Measurements from ENCODE around the gene FOLR2.

The FOLR2 gene

DNA sequence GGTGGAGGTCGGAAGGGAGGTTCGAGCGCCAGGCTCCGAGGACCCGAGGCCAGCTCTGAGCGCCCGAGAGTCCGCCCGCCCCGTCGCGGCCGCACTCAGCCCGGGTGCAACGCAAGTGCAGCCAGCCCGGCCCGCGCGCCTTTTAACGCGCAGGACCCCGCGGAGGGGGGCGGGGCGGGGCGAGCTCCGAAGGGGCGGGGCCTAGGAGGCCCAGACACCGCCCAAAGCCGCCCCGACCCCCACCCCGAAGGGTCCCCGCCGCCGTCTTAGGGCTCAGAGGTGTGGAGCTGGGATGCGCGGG lies 27.4 kb downstream of the FOLR2 start, which contains the start of gene PHOX2A:
Gene PHOX2A (minus strand): TSS at position 117 of the 301 bp plus-strand sequence. CDS start 172 bp downstream, outside the sequence.
- H3K9me3 ChIP-seq (ENCODE audit: control insufficient read depth in 2 of 2, low read length in 2 of 2) = no peaks in the 10 kb centered on the region
- no peak within 1 kb of the TSS for H3K27ac ChIP-seq (ENCODE audit: low read length)
- H3K9ac ChIP-seq (ENCODE audit: low read length in 2 of 2) = no peak within 1 kb of the TSS
- no peak within 1 kb of the TSS for H3K4me3 ChIP-seq (ENCODE audit: low read length in 2 of 2)
- H3K36me3 ChIP-seq (ENCODE audit: control insufficient read depth in 2 of 2, insufficient read depth in 2 of 2, low read length in 2 of 2) = no peaks in the 10 kb centered on the region
- H3K4me1 ChIP-seq (ENCODE audit: control insufficient read depth, insufficient read depth, low read length) = peaks cover 29% of the 10 kb centered on the region
- H3K27me3 ChIP-seq (ENCODE audit: control insufficient read depth in 1 of 2, insufficient read depth in 2 of 2, low read length in 2 of 2) = peaks cover 52 to 56% of the 10 kb centered on the region in 2 donors

DNA sequence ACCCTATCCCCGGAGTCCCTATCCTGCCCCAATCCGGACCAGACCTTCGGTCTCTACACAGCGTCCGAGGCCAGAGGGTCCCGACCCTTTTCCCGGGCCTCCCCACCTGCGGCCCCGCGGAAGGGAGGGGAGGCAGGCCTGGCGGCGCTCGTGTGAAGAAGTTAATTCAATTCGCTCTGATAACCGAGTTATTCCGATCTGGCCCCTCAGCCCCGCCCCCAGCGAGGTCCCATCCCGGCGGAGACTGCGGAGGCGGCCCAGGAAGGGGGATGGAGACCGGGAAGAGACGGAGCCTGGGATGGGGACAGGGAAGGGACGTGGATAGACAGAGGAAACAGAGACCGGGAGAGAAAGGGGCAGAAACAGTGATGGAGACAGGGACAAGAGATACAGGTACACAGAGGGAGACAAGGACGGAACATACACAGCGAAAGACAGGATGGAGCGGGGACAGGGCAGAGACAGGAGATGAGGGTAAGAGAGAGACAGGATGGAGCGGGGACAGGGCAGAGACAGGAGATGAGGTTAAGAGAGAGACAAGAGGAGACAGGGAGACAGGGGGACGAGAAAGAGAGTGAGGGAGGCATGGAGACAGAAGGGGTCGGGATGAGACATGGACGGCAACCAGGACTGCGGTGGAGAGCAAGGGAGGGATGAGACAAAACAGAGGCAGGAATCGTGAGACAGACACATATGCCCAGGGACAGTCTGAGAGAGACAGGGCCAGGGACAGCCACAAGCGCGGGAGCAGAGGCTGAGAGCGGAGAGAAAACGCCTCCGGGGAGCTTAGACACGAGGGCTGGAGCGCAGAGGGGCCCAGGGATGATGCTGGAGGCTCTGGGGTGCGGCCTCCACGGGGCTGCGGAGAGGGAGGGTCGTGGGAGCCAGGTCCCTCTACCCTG lies 28.0 kb downstream of the FOLR2 start:
- Histone ChIP-seq H3K27ac (ENCODE audit: low read length) (no peak overlapping the region), H3K4me1 (ENCODE audit: control insufficient read depth, insufficient read depth, low read length) (peaks cover 23% of the 10 kb centered on the region), H3K4me3 (ENCODE audit: low read length in 2 of 2) (no peak overlapping the region), H3K9me3 (ENCODE audit: control insufficient read depth in 2 of 2, low read length in 2 of 2) (no peaks in the 10 kb centered on the region), H3K27me3 (ENCODE audit: control insufficient read depth in 1 of 2, insufficient read depth in 2 of 2, low read length in 2 of 2) (peaks cover 52 to 57% of the 10 kb centered on the region in 2 donors), H3K9ac (ENCODE audit: low read length in 2 of 2) (no peak overlapping the region), H3K36me3 (ENCODE audit: control insufficient read depth in 2 of 2, insufficient read depth in 2 of 2, low read length in 2 of 2) (no peaks in the 10 kb centered on the region)

DNA sequence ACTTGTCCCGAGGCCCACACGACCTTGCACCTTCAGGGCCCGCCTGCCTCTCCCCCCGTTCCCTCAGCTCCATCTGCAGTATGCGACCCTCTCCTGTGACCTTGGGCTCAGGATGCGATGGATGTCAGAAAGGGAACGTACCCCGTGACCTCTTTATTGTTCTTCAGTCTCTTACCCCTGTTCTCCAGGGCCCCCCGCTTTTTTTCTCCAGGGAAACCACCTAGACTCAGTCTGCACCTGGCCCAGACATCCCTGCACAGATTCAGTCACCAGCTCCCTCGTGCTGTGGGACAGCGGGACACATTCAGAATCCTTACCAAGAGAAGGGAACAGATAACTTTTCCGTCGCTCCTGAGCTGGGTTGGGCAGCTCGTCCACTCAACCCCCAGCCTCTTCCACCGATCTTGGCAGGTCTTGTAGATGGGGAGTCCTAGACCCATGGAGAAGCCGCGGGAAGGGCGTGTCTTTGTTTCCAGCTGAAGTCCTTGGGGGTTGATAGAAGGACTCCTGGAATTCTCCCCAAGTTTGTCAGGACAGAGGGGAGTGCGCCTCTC lies 28.7 kb downstream of the FOLR2 start:
- Histone ChIP-seq H3K9me3 (ENCODE audit: control insufficient read depth in 2 of 2, low read length in 2 of 2) (no peaks in the 10 kb centered on the region), H3K36me3 (ENCODE audit: control insufficient read depth in 2 of 2, insufficient read depth in 2 of 2, low read length in 2 of 2) (no peaks in the 10 kb centered on the region), H3K27ac (ENCODE audit: low read length) (no peak overlapping the region), H3K4me3 (ENCODE audit: low read length in 2 of 2) (no peak overlapping the region), H3K9ac (ENCODE audit: low read length in 2 of 2) (no peak overlapping the region), H3K4me1 (ENCODE audit: control insufficient read depth, insufficient read depth, low read length) (peaks cover 15% of the 10 kb centered on the region), H3K27me3 (ENCODE audit: control insufficient read depth in 1 of 2, insufficient read depth in 2 of 2, low read length in 2 of 2) (peaks cover 52 to 62% of the 10 kb centered on the region in 2 donors)

DNA sequence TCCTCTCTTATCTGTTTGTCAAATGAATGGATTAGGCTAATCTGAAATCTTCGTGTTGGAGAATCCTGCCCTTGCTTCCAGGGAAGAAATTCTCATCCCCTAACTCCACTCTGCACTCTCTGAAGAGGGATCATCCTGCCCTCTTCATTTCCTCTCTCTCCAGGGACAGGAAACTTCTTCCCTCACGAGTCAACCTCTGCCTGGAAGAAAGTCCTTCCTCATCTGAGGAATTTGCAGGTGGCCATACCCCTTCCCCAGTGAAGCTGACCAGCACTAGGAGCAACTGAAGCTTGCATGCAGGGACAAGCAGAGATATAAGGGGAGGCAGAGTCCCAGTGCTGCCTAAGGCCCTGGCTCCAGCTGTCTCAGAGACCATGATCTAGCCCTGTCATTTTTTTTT lies 31.0 kb downstream of the FOLR2 start:
- Histone ChIP-seq H3K36me3 (ENCODE audit: control insufficient read depth in 2 of 2, insufficient read depth in 2 of 2, low read length in 2 of 2) (no peaks in the 10 kb centered on the region), H3K4me3 (ENCODE audit: low read length in 2 of 2) (no peak overlapping the region), H3K4me1 (ENCODE audit: control insufficient read depth, insufficient read depth, low read length) (peaks cover 8% of the 10 kb centered on the region), H3K27me3 (ENCODE audit: control insufficient read depth in 1 of 2, insufficient read depth in 2 of 2, low read length in 2 of 2) (peaks cover 42 to 50% of the 10 kb centered on the region in 2 donors), H3K9ac (ENCODE audit: low read length in 2 of 2) (no peak overlapping the region), H3K9me3 (ENCODE audit: control insufficient read depth in 2 of 2, low read length in 2 of 2) (no peaks in the 10 kb centered on the region), H3K27ac (ENCODE audit: low read length) (no peak overlapping the region)

DNA sequence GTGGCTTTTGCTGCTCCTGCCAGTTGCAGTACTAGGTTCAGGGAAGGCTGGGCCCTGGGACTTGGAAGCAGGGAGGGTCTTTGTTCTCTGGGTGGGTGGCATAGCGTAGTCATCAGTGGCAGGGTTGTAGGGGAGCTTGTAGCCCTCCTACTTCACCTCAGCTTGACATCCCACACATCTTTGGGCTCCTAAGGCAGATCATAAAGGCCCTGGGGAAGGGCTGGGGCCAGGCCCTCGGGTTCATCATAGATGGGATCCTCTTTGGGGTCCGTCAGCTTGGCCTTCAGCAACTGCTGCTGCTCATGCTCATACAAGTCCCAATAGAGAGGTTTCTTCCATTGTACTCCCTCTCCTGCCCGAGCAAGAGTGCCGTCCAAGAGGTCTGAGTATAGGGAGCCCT lies 33.4 kb downstream of the FOLR2 start:
- no peaks in the 10 kb centered on the region for H3K36me3 ChIP-seq (ENCODE audit: control insufficient read depth in 2 of 2, insufficient read depth in 2 of 2, low read length in 2 of 2)
- H3K4me1 ChIP-seq (ENCODE audit: control insufficient read depth, insufficient read depth, low read length) = peaks cover under 1% of the 10 kb centered on the region
- H3K9me3 ChIP-seq (ENCODE audit: control insufficient read depth in 2 of 2, low read length in 2 of 2) = no peaks in the 10 kb centered on the region
- H3K27ac ChIP-seq (ENCODE audit: low read length) = no peak overlapping the region
- no peak overlapping the region for H3K9ac ChIP-seq (ENCODE audit: low read length in 2 of 2)
- peaks cover 22 to 31% of the 10 kb centered on the region in 2 donors for H3K27me3 ChIP-seq (ENCODE audit: control insufficient read depth in 1 of 2, insufficient read depth in 2 of 2, low read length in 2 of 2)
- H3K4me3 ChIP-seq (ENCODE audit: low read length in 2 of 2) = no peak overlapping the region

DNA sequence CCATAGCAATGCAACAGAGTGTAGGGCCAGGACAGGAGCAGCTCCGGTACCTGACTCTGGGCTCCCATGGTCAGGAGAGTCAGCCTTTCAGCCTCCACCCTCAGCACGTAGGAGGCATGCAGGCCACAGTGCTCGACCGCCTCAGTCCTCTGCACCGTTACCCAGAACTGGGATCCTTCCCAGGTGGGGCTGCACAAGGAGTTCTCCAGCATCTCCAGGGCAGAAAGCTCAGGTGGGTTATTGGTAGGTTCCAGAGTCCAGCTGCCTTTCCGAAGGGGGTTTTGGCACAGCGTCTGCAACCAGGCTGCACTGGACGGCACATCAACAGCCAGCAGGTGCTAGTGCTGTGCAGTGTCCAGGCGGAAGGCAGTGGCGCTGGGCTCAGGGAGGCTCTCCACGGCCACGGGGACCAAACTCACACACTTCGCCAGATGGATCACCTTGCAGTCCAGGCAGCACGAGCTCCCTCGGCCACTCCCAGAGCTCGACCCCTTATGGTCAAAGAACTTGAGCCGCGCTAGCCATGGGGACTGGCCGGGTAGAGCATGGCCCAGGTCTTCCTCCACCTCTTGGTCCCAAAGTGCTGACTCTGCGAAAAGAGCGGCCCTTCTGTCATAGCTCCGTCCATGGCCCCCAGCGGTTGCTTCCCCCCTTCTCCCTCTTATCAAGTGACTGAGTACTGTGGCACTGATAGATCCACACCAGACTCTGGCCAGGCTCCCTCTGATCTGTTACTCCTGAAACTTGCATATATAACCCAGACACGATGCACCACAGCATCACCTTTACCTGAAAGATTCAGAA lies 34.3 kb downstream of the FOLR2 start:
- Histone ChIP-seq H3K4me3 (ENCODE audit: low read length in 2 of 2) (no peak overlapping the region), H3K9ac (ENCODE audit: low read length in 2 of 2) (no peak overlapping the region), H3K4me1 (ENCODE audit: control insufficient read depth, insufficient read depth, low read length) (no peaks in the 10 kb centered on the region), H3K27ac (ENCODE audit: low read length) (no peak overlapping the region), H3K36me3 (ENCODE audit: control insufficient read depth in 2 of 2, insufficient read depth in 2 of 2, low read length in 2 of 2) (no peaks in the 10 kb centered on the region), H3K9me3 (ENCODE audit: control insufficient read depth in 2 of 2, low read length in 2 of 2) (no peaks in the 10 kb centered on the region), H3K27me3 (ENCODE audit: control insufficient read depth in 1 of 2, insufficient read depth in 2 of 2, low read length in 2 of 2) (peaks cover 13 to 24% of the 10 kb centered on the region in 2 donors)

DNA sequence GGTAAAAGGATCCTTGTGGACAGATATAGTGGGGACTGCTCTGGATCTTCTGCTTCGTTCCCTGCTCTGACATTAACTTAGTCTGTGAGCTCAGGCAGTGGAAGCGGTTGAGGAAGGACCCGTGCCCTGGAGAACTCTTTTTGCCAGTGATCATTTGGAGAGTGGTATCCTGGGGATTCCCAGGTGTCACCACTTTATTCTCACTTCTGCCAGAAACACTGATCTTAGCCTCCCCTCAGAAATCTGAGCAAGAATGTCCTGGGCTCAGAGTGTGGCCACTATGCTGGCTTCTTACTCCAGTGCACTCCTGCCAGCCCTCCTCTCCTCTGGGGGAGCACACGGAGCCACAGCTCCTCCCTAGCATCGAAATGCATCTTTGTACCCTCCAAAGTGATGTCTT lies 35.0 kb downstream of the FOLR2 start:
- Histone ChIP-seq H3K4me3 (ENCODE audit: low read length in 2 of 2) (no peak overlapping the region), H3K36me3 (ENCODE audit: control insufficient read depth in 2 of 2, insufficient read depth in 2 of 2, low read length in 2 of 2) (no peaks in the 10 kb centered on the region), H3K9ac (ENCODE audit: low read length in 2 of 2) (no peak overlapping the region), H3K9me3 (ENCODE audit: control insufficient read depth in 2 of 2, low read length in 2 of 2) (no peaks in the 10 kb centered on the region), H3K27ac (ENCODE audit: low read length) (no peak overlapping the region), H3K27me3 (ENCODE audit: control insufficient read depth in 1 of 2, insufficient read depth in 2 of 2, low read length in 2 of 2) (peaks cover 10 to 18% of the 10 kb centered on the region in 2 donors), H3K4me1 (ENCODE audit: control insufficient read depth, insufficient read depth, low read length) (no peaks in the 10 kb centered on the region)

DNA sequence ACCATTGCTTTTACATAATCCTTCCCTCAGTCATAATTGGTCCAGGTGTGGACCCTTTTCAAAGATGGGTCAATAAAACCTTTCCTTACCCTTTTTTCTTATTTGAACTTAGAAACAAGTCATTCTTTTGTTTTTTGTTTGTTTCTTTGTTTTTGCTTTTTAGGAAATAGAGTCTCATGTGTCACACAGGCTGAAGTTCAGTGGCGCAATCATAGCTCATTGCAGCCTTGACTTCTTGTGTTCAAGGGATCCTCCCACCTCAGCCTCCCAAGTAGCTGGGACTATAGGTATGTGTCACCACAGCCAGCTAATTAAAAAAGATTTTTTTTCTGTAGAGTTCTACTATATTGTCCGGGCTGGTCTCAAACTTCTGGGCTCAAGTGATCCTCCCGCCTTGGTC lies 36.8 kb downstream of the FOLR2 start:
- Histone ChIP-seq H3K27ac (ENCODE audit: low read length) (no peak overlapping the region), H3K27me3 (ENCODE audit: control insufficient read depth in 1 of 2, insufficient read depth in 2 of 2, low read length in 2 of 2) (peaks cover 0 to 8% of the 10 kb centered on the region in 2 donors), H3K4me1 (ENCODE audit: control insufficient read depth, insufficient read depth, low read length) (no peaks in the 10 kb centered on the region), H3K9me3 (ENCODE audit: control insufficient read depth in 2 of 2, low read length in 2 of 2) (no peaks in the 10 kb centered on the region), H3K4me3 (ENCODE audit: low read length in 2 of 2) (no peak overlapping the region), H3K9ac (ENCODE audit: low read length in 2 of 2) (no peak overlapping the region), H3K36me3 (ENCODE audit: control insufficient read depth in 2 of 2, insufficient read depth in 2 of 2, low read length in 2 of 2) (no peaks in the 10 kb centered on the region)

DNA sequence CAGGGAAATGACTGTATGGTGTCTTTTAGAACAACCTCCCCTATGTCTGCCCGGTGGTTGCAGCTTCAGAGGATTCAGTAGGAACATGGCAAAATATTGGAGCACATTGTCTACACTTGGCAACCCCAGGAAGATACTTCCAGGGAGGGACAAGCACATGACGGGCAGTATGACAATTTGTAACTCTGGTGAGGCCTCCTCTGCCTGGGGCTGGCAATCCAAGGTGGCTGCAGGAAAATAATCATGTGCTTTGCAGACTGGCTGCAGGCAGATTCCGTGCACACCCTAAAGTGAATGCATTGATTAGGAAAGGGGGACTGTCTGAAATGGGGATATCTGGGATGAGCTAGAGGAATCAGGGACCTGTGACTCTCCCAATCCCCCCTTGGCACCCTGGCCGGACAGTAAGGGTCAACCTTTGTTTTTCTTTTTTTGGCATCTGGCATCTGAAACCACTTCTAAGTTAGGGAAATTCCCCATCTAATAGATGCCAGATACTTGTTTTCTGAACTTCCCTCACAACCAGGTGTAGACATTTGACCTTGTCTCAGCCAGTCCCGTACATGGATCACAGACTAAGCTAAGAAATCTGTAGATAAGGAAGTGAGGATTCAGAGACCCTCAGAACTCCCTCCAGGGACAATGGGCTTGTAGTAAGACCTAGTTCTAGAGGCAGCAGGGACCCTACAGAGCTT lies 37.9 kb downstream of the FOLR2 start:
- Histone ChIP-seq H3K4me3 (ENCODE audit: low read length in 2 of 2) (no peak overlapping the region), H3K9ac (ENCODE audit: low read length in 2 of 2) (no peak overlapping the region), H3K9me3 (ENCODE audit: control insufficient read depth in 2 of 2, low read length in 2 of 2) (no peaks in the 10 kb centered on the region), H3K27me3 (ENCODE audit: control insufficient read depth in 1 of 2, insufficient read depth in 2 of 2, low read length in 2 of 2) (peaks cover 0 to 6% of the 10 kb centered on the region in 2 donors), H3K36me3 (ENCODE audit: control insufficient read depth in 2 of 2, insufficient read depth in 2 of 2, low read length in 2 of 2) (no peaks in the 10 kb centered on the region), H3K27ac (ENCODE audit: low read length) (no peak overlapping the region), H3K4me1 (ENCODE audit: control insufficient read depth, insufficient read depth, low read length) (no peaks in the 10 kb centered on the region)

DNA sequence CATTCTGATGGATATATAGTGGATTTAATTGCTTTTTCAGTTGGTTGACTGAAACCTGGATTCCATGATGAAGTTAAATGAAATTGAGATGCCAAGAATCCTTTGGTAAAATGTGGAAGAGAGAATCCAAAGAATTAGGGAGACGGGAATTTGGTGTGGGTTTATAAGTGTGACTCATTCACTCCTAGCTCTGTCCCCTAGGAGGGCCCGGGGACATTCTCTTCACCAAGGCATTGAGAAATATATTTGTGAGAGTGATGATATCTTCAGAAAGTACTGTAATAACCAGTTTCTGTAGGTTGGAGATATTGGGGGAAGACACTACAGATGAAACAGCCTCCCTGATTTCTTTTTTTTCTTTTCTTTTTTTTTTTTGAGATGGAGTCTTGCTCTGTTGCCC lies 41.0 kb downstream of the FOLR2 start:
- Histone ChIP-seq H3K9ac (ENCODE audit: low read length in 2 of 2) (no peak overlapping the region), H3K36me3 (ENCODE audit: control insufficient read depth in 2 of 2, insufficient read depth in 2 of 2, low read length in 2 of 2) (no peaks in the 10 kb centered on the region), H3K27ac (ENCODE audit: low read length) (no peak overlapping the region), H3K27me3 (ENCODE audit: control insufficient read depth in 1 of 2, insufficient read depth in 2 of 2, low read length in 2 of 2) (no peaks in the 10 kb centered on the region), H3K4me1 (ENCODE audit: control insufficient read depth, insufficient read depth, low read length) (no peaks in the 10 kb centered on the region), H3K4me3 (ENCODE audit: low read length in 2 of 2) (no peak overlapping the region), H3K9me3 (ENCODE audit: control insufficient read depth in 2 of 2, low read length in 2 of 2) (no peaks in the 10 kb centered on the region)
